Osteoblast (primary cell): ENCODE data around the gene SGPP2. TPM values are rescaled to one million over a fixed set of nuclear protein-coding genes. Genes with fewer than 3 reads are reported as not detected.

Source experiments
- DNase-seq: peaks from one replicate; pipeline ENCODE4 v3.0.0; 2011; ENCODE audit warnings: low spot score, mixed read lengths; ENCODE audit not compliant: insufficient read length; ENCODE audit errors: missing footprints
- H2AFZ ChIP-seq: 2 replicates; pipeline ENCODE4 v1.6.0; 2011; ENCODE audit warnings: mild to moderate bottlenecking, low read length
- H3K27ac ChIP-seq: 2 replicates; pipeline ENCODE4 v1.5.1; 2011; ENCODE audit warnings: mild to moderate bottlenecking, low read depth, low read length, moderate library complexity
- H3K27me3 ChIP-seq: 2 replicates; pipeline ENCODE4 v1.6.0; 2012; ENCODE audit warnings: mild to moderate bottlenecking, control low read depth, inconsistent platforms, low read length, moderate library complexity; ENCODE audit not compliant: insufficient read depth
- H3K36me3 ChIP-seq: 2 replicates; pipeline ENCODE4 v1.5.1; 2011; ENCODE audit warnings: mild to moderate bottlenecking, low read length, control low read depth, moderate library complexity; ENCODE audit not compliant: insufficient read depth
- H3K4me1 ChIP-seq: 2 replicates; pipeline ENCODE4 v1.5.1; 2011; ENCODE audit warnings: mild to moderate bottlenecking, low read length, control low read depth, moderate library complexity; ENCODE audit not compliant: insufficient read depth
- H3K4me2 ChIP-seq: 2 replicates; pipeline ENCODE4 v1.6.0; 2011; ENCODE audit warnings: mild to moderate bottlenecking, low read length; ENCODE audit not compliant: insufficient read depth
- H3K4me3 ChIP-seq: fragments of 200-600 bp; sonication (generic); 3 replicates; pipeline ENCODE4 v1.5.1; 2012; ENCODE audit warnings: mild to moderate bottlenecking, low read length, inconsistent platforms; ENCODE audit not compliant: insufficient read depth
- H3K79me2 ChIP-seq: 2 replicates; pipeline ENCODE4 v1.6.0; 2012; ENCODE audit warnings: mild to moderate bottlenecking, low read length, control low read depth, inconsistent platforms; ENCODE audit not compliant: insufficient read depth
- H3K9me3 ChIP-seq: 2 replicates; pipeline ENCODE4 v1.5.1; 2011; ENCODE audit warnings: low read depth, low read length, control low read depth
- H4K20me1 ChIP-seq: 2 replicates; pipeline ENCODE4 v1.6.0; 2012; ENCODE audit warnings: mild to moderate bottlenecking, low read length, control low read depth; ENCODE audit not compliant: insufficient read depth
- CTCF ChIP-seq: IDR thresholded peaks from 2 replicates; pipeline ENCODE4 v1.5.1; 2011; ENCODE audit warnings: mild to moderate bottlenecking, low read depth, low read length, moderate library complexity; ENCODE audit errors: extremely low read depth
- total RNA-seq: library from RNA; depleted of rRNA; stranded (reverse); fragments of >200 nt; gene quantifications from 2 replicates; pipeline ENCODE4 v1.2.3, GENCODE V29; 2012

SGPP2 gene
- total RNA-seq, 1 donor, result not detected

GRCh38 chr2:222447131-222447530, 22.8 kb downstream of the SGPP2 start:
- Histone ChIP-seq H3K9me3 (no peaks in the 10 kb centered on the region), H3K4me2 (no peak overlapping the region), H4K20me1 (no peaks in the 10 kb centered on the region), H3K27me3 (no peaks in the 10 kb centered on the region), H3K4me3 (no peak overlapping the region), H3K4me1 (no peaks in the 10 kb centered on the region), H2AFZ (no peak overlapping the region), H3K36me3 (no peaks in the 10 kb centered on the region), H3K79me2 (no peaks in the 10 kb centered on the region), H3K27ac (no peak overlapping the region)
- no peak for TF ChIP-seq CTCF
- DNase-seq, result no peak

- Histone ChIP-seq H3K79me2 (no peaks in the 10 kb centered on the region), H3K36me3 (no peaks in the 10 kb centered on the region), H3K27ac (no peak overlapping the region), H4K20me1 (no peaks in the 10 kb centered on the region), H2AFZ (no peak overlapping the region), H3K4me1 (no peaks in the 10 kb centered on the region), H3K4me3 (no peak overlapping the region), H3K27me3 (no peaks in the 10 kb centered on the region), H3K4me2 (no peak overlapping the region), H3K9me3 (no peaks in the 10 kb centered on the region)
- no peak for DNase-seq
- no peak for TF ChIP-seq CTCF
Measured at GRCh38 chr2:222448748-222449181, 24.4 kb downstream of the SGPP2 start.

GRCh38 chr2:222450021-222450420, 25.7 kb downstream of the SGPP2 start:
- Histone ChIP-seq H2AFZ (no peak overlapping the region), H4K20me1 (no peaks in the 10 kb centered on the region), H3K4me3 (no peak overlapping the region), H3K27me3 (no peaks in the 10 kb centered on the region), H3K4me1 (no peaks in the 10 kb centered on the region), H3K9me3 (no peaks in the 10 kb centered on the region), H3K4me2 (no peak overlapping the region), H3K79me2 (no peaks in the 10 kb centered on the region), H3K36me3 (no peaks in the 10 kb centered on the region), H3K27ac (no peak overlapping the region)
- DNase-seq, result no peak
- no peak for TF ChIP-seq CTCF

- no peak overlapping the region for H3K4me2 ChIP-seq
- H2AFZ ChIP-seq, result no peak overlapping the region
- H3K4me1 ChIP-seq, result no peaks in the 10 kb centered on the region
- no peaks in the 10 kb centered on the region for H3K36me3 ChIP-seq
- DNase-seq, result no peak
- TF ChIP-seq CTCF, result no peak
- H3K79me2 ChIP-seq, result no peaks in the 10 kb centered on the region
- H3K9me3 ChIP-seq, result no peaks in the 10 kb centered on the region
- no peak overlapping the region for H3K27ac ChIP-seq
- no peaks in the 10 kb centered on the region for H4K20me1 ChIP-seq
- no peak overlapping the region for H3K4me3 ChIP-seq
- H3K27me3 ChIP-seq, result no peaks in the 10 kb centered on the region
Measured at GRCh38 chr2:222451224-222451674, 26.9 kb downstream of the SGPP2 start.
